ENCODE results near the gene PLGRKT.
A peak's percentile ranks its signal among the peaks of the same experiment; 100 is the strongest.
"Not testable (repeated sequence)": the region's sequence is repeated elsewhere in the genome, so short reads cannot be mapped to it uniquely, and the experiment has no call there.

PLGRKT gene

GRCh38 chr9:5468850-5469249, 31.1 kb upstream of the PLGRKT start:
- in situ Hi-C loops (cut with HindIII; ENCODE audit: low pct_unique_long_range_greater_than_20kb, low sequenced_read_pairs), result no loop called here
- no peak for DNase-seq (ENCODE audit: low read depth in 1 of 2, low spot score in 1 of 2)
- TF ChIP-seq JUND (IDR thresholded peaks at IDR 0.05; ENCODE audit: low read depth), result no peak

- in situ Hi-C loops (cut with HindIII; ENCODE audit: low pct_unique_long_range_greater_than_20kb, low sequenced_read_pairs), result no loop called here
- DNase-seq (ENCODE audit: low read depth in 1 of 2, low spot score in 1 of 2), result no peak
- no peak for TF ChIP-seq JUND (IDR thresholded peaks at IDR 0.05; ENCODE audit: low read depth)
These were observed 29.0 kb upstream of the PLGRKT start for GRCh38 chr9:5466766-5467165.

GRCh38 chr9:5466005-5466404, 28.3 kb upstream of the PLGRKT start:
- DNase-seq (ENCODE audit: low read depth in 1 of 2, low spot score in 1 of 2), result no peak
- TF ChIP-seq JUND (IDR thresholded peaks at IDR 0.05; ENCODE audit: low read depth), result no peak
- in situ Hi-C loops (cut with HindIII; ENCODE audit: low pct_unique_long_range_greater_than_20kb, low sequenced_read_pairs), result no loop called here

DNA sequence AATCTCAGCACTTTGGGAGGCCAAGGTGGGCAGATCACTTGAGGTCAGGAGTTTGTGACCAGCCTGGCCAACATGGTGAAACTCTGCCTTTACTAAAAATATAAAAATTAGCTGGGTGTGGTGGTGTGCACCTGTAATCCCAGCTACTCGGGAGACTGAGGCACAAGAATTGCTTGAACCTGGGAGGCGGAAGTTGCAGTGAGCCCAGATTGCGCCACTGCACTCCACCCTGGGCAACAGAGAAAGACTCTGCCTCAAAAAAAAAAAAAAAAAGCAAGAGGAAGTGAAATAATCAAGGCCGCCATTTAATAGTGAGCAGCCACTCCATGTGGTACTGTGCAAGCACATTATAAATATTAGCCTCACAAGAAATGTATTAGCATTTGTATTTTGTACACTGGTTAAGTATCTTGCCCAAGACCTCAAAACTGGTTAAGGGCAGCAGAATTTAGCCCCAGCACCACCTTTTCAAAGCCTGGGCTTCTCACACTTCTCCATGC, 27.2 kb upstream of the PLGRKT start:
- DNase-seq (ENCODE audit: low read depth in 1 of 2, low spot score in 1 of 2); in situ Hi-C loops (cut with HindIII; ENCODE audit: low pct_unique_long_range_greater_than_20kb, low sequenced_read_pairs): not testable (repeated sequence)

GRCh38 chr9:5460157-5460556, 22.4 kb upstream of the PLGRKT start:
- in situ Hi-C loops (cut with HindIII; ENCODE audit: low pct_unique_long_range_greater_than_20kb, low sequenced_read_pairs), result no loop called here
- TF ChIP-seq JUND (IDR thresholded peaks at IDR 0.05; ENCODE audit: low read depth), result no peak
- DNase-seq (ENCODE audit: low read depth in 1 of 2, low spot score in 1 of 2), result no peak

DNA sequence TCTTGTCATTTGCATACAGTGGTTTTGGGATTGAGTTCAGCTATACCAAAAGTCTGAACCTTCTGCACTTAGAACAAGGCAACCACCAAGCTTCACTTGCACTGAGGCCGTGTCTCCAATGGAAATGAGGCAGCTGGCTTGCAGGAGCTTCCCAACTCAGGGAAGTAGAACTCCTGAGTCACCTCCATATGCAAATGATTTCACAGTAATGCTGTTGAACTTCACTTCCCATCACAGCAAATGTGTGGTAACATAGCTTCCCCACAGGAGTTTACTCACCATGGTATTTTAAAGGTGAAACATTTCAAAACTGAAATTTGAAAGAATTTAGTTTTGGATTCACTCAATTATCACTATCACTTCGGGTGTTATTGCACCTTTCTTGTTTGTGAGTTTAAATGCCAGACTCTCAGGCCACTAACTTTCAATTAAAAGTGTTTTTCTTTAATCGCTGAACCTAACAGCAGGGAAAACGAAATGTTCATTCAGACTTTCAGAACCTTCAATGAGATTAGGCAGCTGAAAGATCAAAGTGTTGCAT, 21.6 kb upstream of the PLGRKT start:
- no peak for TF ChIP-seq JUND (IDR thresholded peaks at IDR 0.05; ENCODE audit: low read depth)
- in situ Hi-C loops (cut with HindIII; ENCODE audit: low pct_unique_long_range_greater_than_20kb, low sequenced_read_pairs), result no loop called here
- no peak for DNase-seq (ENCODE audit: low read depth in 1 of 2, low spot score in 1 of 2)

GRCh38 chr9:5455181-5455580, 17.5 kb upstream of the PLGRKT start:
- no peak for DNase-seq (ENCODE audit: low read depth in 1 of 2, low spot score in 1 of 2)
- TF ChIP-seq JUND (IDR thresholded peaks at IDR 0.05; ENCODE audit: low read depth), result no peak
- in situ Hi-C loops (cut with HindIII; ENCODE audit: low pct_unique_long_range_greater_than_20kb, low sequenced_read_pairs), result no loop called here

DNA sequence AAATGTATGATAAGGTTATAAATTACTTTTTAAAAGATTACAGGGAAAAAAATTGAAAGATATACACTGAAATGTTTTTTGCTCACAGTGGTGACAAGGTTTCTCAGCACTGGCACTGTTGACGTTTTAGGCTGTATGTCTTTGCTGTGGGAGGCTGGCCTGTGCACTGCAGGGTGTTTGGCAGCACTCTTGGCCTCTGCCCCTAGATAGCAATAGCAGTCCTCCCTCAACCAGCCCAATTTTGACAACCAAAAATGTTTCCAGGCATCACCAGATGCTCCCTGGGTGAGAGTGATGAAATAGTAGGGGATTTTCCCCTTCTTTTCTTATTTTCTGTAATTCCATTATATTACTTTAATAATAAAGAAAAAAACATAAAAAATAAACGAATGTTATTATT, 15.9 kb upstream of the PLGRKT start:
- no peak for DNase-seq (ENCODE audit: low read depth in 1 of 2, low spot score in 1 of 2)
- in situ Hi-C loops (cut with HindIII; ENCODE audit: low pct_unique_long_range_greater_than_20kb, low sequenced_read_pairs), result no loop called here
- no peak for TF ChIP-seq JUND (IDR thresholded peaks at IDR 0.05; ENCODE audit: low read depth)

DNA sequence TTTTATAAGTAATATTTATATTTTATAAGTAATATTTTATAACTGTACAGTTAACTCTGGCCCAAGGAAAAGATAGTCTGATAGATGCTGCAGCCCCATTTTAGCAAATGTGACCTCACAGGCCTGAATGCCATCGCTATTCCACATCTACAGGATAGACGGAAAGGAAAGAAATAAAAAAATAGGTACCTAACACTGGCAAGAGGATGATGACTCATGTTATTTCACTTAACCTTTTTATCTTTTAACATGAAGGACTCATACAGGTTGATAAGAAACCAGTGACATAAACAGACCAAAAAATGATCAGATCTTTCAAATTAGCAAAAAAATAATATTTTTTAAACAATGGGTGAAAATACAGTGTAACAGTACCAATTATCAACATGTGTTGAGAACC, 15.3 kb upstream of the PLGRKT start:
- DNase-seq (ENCODE audit: low read depth in 1 of 2, low spot score in 1 of 2), result no peak
- in situ Hi-C loops (cut with HindIII; ENCODE audit: low pct_unique_long_range_greater_than_20kb, low sequenced_read_pairs), result no loop called here
- TF ChIP-seq JUND (IDR thresholded peaks at IDR 0.05; ENCODE audit: low read depth), result no peak

DNA sequence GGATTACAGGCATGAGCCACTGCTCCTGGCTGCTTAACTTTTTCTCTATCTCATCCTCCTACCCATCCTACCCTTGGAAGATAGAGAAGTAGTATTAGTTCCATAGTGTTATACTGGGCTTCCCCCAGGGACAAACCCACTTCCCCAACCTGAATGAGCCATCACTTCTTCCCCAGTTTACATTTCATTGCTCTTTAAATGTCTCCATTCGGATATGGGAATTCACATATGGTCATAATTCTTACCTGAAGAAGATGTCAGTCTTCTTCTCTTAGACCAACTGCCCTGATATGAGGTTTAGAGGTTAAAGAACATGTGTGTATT, 14.5 kb upstream of the PLGRKT start:
- DNase-seq (ENCODE audit: low read depth in 1 of 2, low spot score in 1 of 2), result no peak
- no peak for TF ChIP-seq JUND (IDR thresholded peaks at IDR 0.05; ENCODE audit: low read depth)
- in situ Hi-C loops (cut with HindIII; ENCODE audit: low pct_unique_long_range_greater_than_20kb, low sequenced_read_pairs), result no loop called here

GRCh38 chr9:5450359-5451091, 12.8 kb upstream of the PLGRKT start, which contains the start of gene CD274:
TSS of gene CD274 (plus strand) at chr9:5450542. CDS start at chr9:5456114, 5,572 bp downstream.
- no peak for TF ChIP-seq JUND (IDR thresholded peaks at IDR 0.05; ENCODE audit: low read depth)
- peak; percentile 31 to 81 for DNase-seq (ENCODE audit: low read depth in 1 of 2, low spot score in 1 of 2)
- in situ Hi-C loops (cut with HindIII; ENCODE audit: low pct_unique_long_range_greater_than_20kb, low sequenced_read_pairs), result no loop called here

- DNase-seq (ENCODE audit: low read depth in 1 of 2, low spot score in 1 of 2), result no peak
- TF ChIP-seq JUND (IDR thresholded peaks at IDR 0.05; ENCODE audit: low read depth), result no peak
- in situ Hi-C loops (cut with HindIII; ENCODE audit: low pct_unique_long_range_greater_than_20kb, low sequenced_read_pairs), result no loop called here
These were observed 12.0 kb upstream of the PLGRKT start for GRCh38 chr9:5449521-5450358.
